Aorta (tissue), 5 donors: ENCODE data around the gene SYT7. TPM values are rescaled to one million over a fixed set of nuclear protein-coding genes. Genes with fewer than 3 reads are reported as not detected.
A peak's percentile ranks its signal among the peaks of the same experiment; 100 is the strongest.
"Not testable (repeated sequence)": the region's sequence is repeated elsewhere in the genome, so short reads cannot be mapped to it uniquely, and the experiment has no call there.

Experiments
- ATAC-seq: fragments of 200-7000 bp; cut with Tn5 transposase; one replicate; pipeline ENCODE4 v1.9.1; 2022; ENCODE audit warnings: moderate library complexity; ENCODE audit not compliant: low FRiP score
- DNase-seq, 2 donors: peaks; one replicate each; pipeline ENCODE4 v3.0.0-alpha.2; 2020
- H3K27ac ChIP-seq, 2 donors: one replicate each; pipeline ENCODE4 v1.5.1; 2013; ENCODE audit warnings: low read length in 2 of 2, mild to moderate bottlenecking in 2 of 2, moderate library complexity in 2 of 2, control low read depth in 1 of 2, inconsistent platforms in 1 of 2, low read depth in 1 of 2
- H3K27me3 ChIP-seq, 2 donors: one replicate each; pipeline ENCODE4 v1.6.1; 2013; ENCODE audit warnings: control low read depth in 1 of 2, low read length in 1 of 2, mild to moderate bottlenecking in 1 of 2, moderate library complexity in 1 of 2; ENCODE audit not compliant: insufficient read depth in 2 of 2, control insufficient read depth in 1 of 2
- H3K36me3 ChIP-seq, 2 donors: one replicate each; pipeline ENCODE4 v1.6.1; 2013; ENCODE audit warnings: control low read depth in 1 of 2, low read length in 1 of 2, mild to moderate bottlenecking in 1 of 2; ENCODE audit not compliant: insufficient read depth in 2 of 2, control insufficient read depth in 1 of 2
- H3K4me1 ChIP-seq, 2 donors: one replicate each; pipeline ENCODE4 v1.6.1; 2013; ENCODE audit warnings: low read length in 2 of 2, control low read depth in 1 of 2, mild to moderate bottlenecking in 1 of 2, moderate library complexity in 1 of 2; ENCODE audit not compliant: insufficient read depth in 2 of 2, control insufficient read depth in 1 of 2
- H3K4me3 ChIP-seq, 2 donors: one replicate each; pipeline ENCODE4 v1.5.1; 2013; ENCODE audit warnings: low read length in 2 of 2, control low read depth in 1 of 2, mild to moderate bottlenecking in 1 of 2
- H3K9me3 ChIP-seq: one replicate; pipeline ENCODE4 v1.6.1; 2013; ENCODE audit warnings: mild to moderate bottlenecking, low read length; ENCODE audit not compliant: control insufficient read depth
- WGBS, 2 donors: extraction: QIAGEN DNeasy Blood & Tissue Kit; methylation state at CpG; one replicate each; pipeline ENCODE4 v1.1.7; 2013; 5-methylcytosine and 5-hydroxymethylcytosine counted together
- intact Hi-C, 2 donors: fragments of 100-400 bp; cut with DNase I; formaldehyde crosslinking; loops; one replicate each; pipeline versions ENCODE4 v1.14.2 to v1.15.0; 2022
- polyA plus RNA-seq, 2 donors: library from polyadenylated mRNA; stranded (reverse); fragments of 200-250 nt; gene quantifications; one replicate each; pipeline ENCODE4 v1.2.3, GENCODE V29; 2013
- total RNA-seq, 2 donors: library from RNA; stranded (reverse); fragmentation: NEBNext Ultra II Directional; extraction: Animal tissue kit (Norgen Biotek cat#: 25700); gene quantifications; one replicate each; pipeline ENCODE4 v1.2.1, GENCODE V29; 2021
- donor health status: healthy with polysubstance abuse.
- donor health status: Bipolar disorder and iron deficiency.
- donor health status: DM: no; HTN: no; CAD: no.
- donor health status: DM: no; HTN: no; CAD: no.
- donor health status: DM: yes; HTN: yes; CAD: no.

Gene SYT7
- total and polyA plus RNA-seq, 4 donors = 0.20 to 2.3 (median 0.94) TPM

DNA sequence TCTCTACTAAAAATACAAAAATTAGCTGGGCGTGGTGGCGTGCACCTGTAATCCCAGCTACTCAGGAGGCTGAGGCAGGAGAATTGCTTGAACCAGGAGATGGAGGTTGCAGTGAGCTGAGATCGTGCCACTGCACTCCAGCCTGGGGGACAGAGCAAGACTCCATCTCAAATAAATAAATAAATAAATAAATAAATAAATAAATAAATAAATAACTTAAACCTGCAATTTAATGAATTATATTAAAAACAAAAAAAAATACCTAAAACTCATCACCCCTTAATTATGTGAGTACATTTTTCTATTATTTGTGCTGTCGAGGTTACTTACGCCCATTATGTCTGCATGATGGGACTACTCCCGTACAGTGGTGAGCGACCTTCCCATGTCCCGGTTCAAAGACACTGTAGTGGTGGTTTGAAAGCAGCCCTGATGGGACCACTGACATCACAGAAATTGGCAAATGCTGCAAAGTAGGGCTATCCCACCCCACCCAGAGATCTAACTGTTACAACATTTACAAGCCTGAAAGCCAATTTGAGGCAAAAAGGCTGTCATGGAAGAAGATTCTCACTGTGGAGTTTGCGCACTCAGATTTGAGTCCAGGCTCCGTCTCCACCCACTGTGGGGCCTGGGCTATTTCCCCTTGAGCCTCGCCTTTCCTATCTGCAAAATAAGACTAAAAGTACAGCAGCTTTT lies 101.4 kb downstream of the SYT7 start:
- H3K4me1 ChIP-seq, H3K4me3 ChIP-seq, H3K27me3 ChIP-seq, H3K27ac ChIP-seq, H3K9me3 ChIP-seq, H3K36me3 ChIP-seq, ATAC-seq, DNase-seq: not testable (repeated sequence)
- WGBS, 2 donors = 95 to 96% methylated on average over 11 of the region's 11 CpGs
- intact Hi-C loops = loop anchor here (5.0 to 10.0 kb wide), 2 partner anchors 148 to 155 kb away; no protein-coding TSS in a partner anchor

DNA sequence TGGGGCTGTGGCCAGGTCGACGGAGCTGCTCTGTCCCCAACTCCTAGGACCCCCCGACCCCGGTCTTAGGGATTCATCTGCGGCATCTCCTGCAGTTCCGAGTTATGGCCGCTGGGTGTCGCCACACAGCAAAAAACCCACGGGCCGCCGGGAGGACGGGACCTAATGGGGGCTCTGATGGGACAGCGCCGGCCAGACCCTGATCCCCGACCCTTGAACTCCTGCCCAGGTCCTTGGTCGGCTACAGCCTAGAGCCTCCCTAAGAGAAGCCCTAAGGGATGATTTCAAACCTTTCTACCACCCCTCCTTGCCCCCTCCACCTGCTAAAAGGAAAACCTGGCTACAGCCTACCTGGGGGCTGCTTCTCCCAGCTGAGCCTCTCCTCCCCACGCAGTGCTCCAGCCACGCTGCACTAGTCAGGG lies 103.1 kb downstream of the SYT7 start:
- WGBS, 2 donors = 3 to 5% methylated on average over 18 of the region's 18 CpGs
- peak; percentile 59 to 89 for DNase-seq
- Histone ChIP-seq H3K4me3 (no peak overlapping the region), H3K4me1 (no peaks in the 10 kb centered on the region), H3K9me3 (no peaks in the 10 kb centered on the region), H3K27me3 (no peaks in the 10 kb centered on the region), H3K27ac (no peak overlapping the region), H3K36me3 (no peaks in the 10 kb centered on the region)
- ATAC-seq = peak; percentile 55
- intact Hi-C loops = loop anchor here (1.0 to 2.0 kb wide), 2 partner anchors 39 kb away; no protein-coding TSS in a partner anchor

DNA sequence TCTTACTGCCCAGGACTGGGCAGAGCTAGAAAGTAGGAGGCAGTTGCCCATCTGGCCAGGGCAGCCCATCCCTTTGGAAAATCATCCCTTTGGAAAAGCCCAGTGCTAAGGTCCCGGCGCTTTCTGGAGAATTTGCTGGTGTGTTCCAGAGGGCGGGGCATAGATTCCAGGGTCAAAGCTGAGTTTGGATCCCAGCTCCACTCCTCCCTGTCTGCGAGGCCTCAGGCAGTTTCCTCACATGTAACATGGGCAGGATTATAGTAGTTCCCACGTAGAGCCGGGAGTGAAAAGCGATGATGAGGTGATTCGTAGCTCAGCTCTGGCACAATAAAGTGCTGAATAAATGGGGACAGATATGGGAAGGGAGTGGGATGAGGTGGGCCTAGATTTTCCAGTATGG lies 103.8 kb downstream of the SYT7 start:
- no peaks in the 10 kb centered on the region for H3K4me1 ChIP-seq
- WGBS, 2 donors = 38 to 41% methylated on average over 8 of the region's 8 CpGs
- no peak for ATAC-seq
- no peaks in the 10 kb centered on the region for H3K36me3 ChIP-seq
- H3K27me3 ChIP-seq = no peaks in the 10 kb centered on the region
- intact Hi-C loops = loop anchor here (1.0 to 2.0 kb wide), 2 partner anchors 39 to 40 kb away; no protein-coding TSS in a partner anchor
- no peak overlapping the region for H3K27ac ChIP-seq
- no peaks in the 10 kb centered on the region for H3K9me3 ChIP-seq
- H3K4me3 ChIP-seq = no peak overlapping the region
- no peak for DNase-seq

DNA sequence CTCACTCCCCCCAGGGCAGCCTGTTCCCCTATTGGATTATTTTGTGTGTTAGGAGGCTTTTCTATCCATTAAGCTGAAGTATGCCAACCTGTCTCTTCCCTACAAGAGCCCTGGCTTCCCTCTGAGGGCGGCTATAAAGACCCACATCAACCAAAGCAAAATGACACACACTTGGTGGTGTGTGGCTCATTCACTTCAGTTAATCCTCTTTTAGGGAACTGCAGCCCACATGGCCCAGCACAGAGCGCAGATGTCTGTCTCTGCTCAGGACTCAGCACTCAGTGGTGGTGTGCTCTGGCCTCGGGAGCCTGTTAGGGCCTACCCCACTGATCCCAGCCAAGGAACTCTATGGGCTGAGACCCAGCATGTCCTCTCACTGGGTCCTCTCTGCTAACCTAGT lies 104.5 kb downstream of the SYT7 start:
- no peaks in the 10 kb centered on the region for H3K9me3 ChIP-seq
- H3K4me3 ChIP-seq = no peak overlapping the region
- DNase-seq = no peak
- ATAC-seq = no peak
- no peaks in the 10 kb centered on the region for H3K4me1 ChIP-seq
- intact Hi-C loops = loop anchor here in 1 of 2 donors (2.0 kb wide), 1 partner anchor 40 kb away; no protein-coding TSS in a partner anchor
- H3K27ac ChIP-seq = no peak overlapping the region
- no peaks in the 10 kb centered on the region for H3K27me3 ChIP-seq
- WGBS, 2 donors = 88 to 90% methylated on average over 3 of the region's 3 CpGs
- no peaks in the 10 kb centered on the region for H3K36me3 ChIP-seq

DNA sequence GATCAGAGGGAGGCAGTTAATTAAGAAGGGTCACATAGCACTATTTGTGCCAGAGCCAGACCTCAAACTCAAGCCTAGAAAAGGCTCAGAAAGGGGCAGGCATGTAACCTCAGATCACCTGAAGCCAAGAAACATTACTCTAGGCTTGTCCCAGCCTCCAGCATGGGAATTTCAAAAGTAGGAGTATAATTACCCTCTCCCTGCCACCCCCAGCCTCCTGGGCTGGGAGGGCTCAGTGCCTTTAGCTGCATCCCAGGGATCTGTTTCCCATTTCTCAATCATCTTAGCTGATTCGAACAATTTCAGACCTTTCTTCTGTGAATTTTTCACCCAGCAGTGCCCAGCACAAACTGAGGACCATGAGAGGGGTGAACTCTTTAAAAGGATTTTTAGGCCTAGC lies 105.4 kb downstream of the SYT7 start:
- Histone ChIP-seq H3K27ac (no peak overlapping the region), H3K4me1 (no peaks in the 10 kb centered on the region), H3K27me3 (no peaks in the 10 kb centered on the region), H3K36me3 (no peaks in the 10 kb centered on the region), H3K4me3 (no peak overlapping the region), H3K9me3 (no peaks in the 10 kb centered on the region)
- WGBS, 2 donors = 87 to 96% methylated on average over 1 of the region's 1 CpG
- ATAC-seq (no peak), DNase-seq (no peak)
- intact Hi-C loops = no loop called here

DNA sequence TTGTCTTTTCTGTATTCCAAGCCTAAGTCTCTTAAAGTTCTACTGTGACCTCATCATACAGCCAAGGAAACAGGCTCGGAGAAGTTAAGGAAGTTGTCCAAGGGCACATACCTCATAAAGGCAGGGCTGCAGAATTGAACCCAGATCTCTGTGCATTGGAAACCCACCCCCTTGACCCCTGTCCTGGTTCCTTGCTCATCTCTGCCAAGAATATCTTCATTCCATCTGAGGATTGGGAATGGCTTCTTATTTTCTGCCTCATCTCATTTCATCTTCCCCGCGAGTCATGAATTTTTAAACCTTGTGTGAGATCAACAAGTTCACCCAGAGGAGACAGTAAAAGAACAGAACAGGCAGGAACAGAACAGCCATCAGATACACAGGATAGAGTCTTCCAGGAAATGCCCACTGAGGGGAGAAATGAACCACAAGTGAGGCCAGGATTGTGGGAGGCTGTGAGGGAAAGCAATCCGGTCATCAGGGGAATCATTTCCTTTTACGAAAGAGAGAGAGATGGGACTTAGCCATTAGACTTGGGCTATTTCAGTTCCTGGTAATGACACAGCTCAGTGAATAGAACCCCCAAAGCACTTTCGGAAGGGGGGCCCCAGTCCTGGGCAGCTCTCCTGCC lies 106.7 kb downstream of the SYT7 start:
- 82% methylated on average over 6 of the region's 6 CpGs for WGBS, 2 donors
- H3K27ac ChIP-seq = no peak overlapping the region
- H3K4me1 ChIP-seq = no peaks in the 10 kb centered on the region
- DNase-seq (no peak), ATAC-seq (no peak)
- no peak overlapping the region for H3K4me3 ChIP-seq
- no peaks in the 10 kb centered on the region for H3K36me3 ChIP-seq
- H3K9me3 ChIP-seq = no peaks in the 10 kb centered on the region
- H3K27me3 ChIP-seq = no peaks in the 10 kb centered on the region
- intact Hi-C loops = no loop called here

DNA sequence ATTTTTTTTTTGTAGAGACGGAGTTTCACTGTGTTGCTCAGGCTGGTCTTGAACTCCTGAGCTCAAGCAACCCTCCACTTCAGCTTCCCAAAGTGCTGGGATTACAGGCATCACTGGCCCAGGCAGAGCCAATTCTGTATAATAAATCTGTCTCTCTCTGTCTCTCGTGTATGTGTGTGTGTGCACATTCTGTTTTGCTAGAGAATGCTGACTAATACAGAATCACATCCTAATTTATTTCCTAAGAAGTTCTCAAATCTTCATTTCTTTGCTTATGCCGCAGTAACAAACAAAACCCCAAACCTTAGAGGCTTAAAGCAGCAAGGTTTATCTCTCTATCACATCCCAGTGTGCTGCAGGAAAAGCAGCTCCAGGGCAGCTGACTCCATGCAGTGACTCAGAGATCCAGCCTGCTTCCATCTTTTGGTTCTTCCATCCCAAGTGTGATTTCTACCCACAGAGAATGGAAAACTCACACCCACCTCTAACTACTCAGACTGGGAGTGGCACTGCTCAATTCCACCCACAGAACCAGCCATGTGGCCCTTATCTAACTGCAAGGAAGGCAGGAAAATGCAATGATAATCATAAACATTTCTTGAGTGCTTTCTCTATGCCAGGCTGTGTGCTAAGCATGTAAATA lies 107.4 kb downstream of the SYT7 start:
- ATAC-seq = peak; percentile 45
- H3K36me3 ChIP-seq = peaks cover 0 to 2% of the 10 kb centered on the region in 2 donors

DNA sequence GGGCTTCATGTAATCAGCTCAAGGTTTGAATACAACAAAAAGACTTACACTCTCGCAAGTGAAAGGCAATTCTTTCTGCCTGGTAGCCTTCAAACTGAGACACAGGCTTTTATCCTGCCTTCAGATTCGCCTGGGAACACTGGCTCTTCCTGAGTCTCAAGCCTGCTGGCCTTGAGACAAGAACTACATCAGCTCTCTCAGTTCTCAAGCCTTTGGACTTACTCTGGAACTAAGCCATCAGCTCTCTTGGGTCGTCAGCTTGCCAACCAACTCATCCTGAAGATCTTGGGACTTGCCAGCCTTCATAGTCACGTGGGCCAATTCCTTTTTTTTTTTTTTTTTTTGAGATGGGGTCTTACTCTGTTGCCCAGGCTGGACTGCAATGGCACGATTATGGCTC lies 108.0 kb downstream of the SYT7 start:
- Histone ChIP-seq H3K36me3 (peaks cover 0 to 4% of the 10 kb centered on the region in 2 donors), H3K9me3 (no peaks in the 10 kb centered on the region), H3K4me3 (no peak overlapping the region), H3K4me1 (no peaks in the 10 kb centered on the region), H3K27ac (peak overlapping the region in 1 of 2 donors; percentile 52), H3K27me3 (no peaks in the 10 kb centered on the region)
- DNase-seq = peak in 1 of 2 donors; percentile 73
- 25% methylated on average over 5 of the region's 5 CpGs for WGBS, 2 donors
- intact Hi-C loops = no loop called here
- ATAC-seq = peak; percentile 71

More for the DNA sequence above, 107.4 kb downstream of the SYT7 start:
- intact Hi-C loops = no loop called here
- WGBS, 2 donors = 80 to 83% methylated on average over 3 of the region's 3 CpGs
- no peaks in the 10 kb centered on the region for H3K27me3 ChIP-seq
- H3K4me3 ChIP-seq = no peak overlapping the region
- H3K9me3 ChIP-seq = no peaks in the 10 kb centered on the region
- no peak overlapping the region for H3K27ac ChIP-seq
- H3K4me1 ChIP-seq = no peaks in the 10 kb centered on the region
- DNase-seq = no peak
